Fibroblast of skin of left quadriceps (primary cell): ENCODE measurements around the gene CARD6.
A peak's percentile ranks its signal among the peaks of the same experiment; 100 is the strongest.
"Not testable (repeated sequence)": the region's sequence is repeated elsewhere in the genome, so short reads cannot be mapped to it uniquely, and the experiment has no call there.

ENCODE experiments used
- DNase-seq, 2 experiments: peaks; one replicate each; pipeline ENCODE4 v3.0.0-alpha.2; 2013; ENCODE audit warnings: low read depth in 2 of 2

Gene CARD6, protein sequence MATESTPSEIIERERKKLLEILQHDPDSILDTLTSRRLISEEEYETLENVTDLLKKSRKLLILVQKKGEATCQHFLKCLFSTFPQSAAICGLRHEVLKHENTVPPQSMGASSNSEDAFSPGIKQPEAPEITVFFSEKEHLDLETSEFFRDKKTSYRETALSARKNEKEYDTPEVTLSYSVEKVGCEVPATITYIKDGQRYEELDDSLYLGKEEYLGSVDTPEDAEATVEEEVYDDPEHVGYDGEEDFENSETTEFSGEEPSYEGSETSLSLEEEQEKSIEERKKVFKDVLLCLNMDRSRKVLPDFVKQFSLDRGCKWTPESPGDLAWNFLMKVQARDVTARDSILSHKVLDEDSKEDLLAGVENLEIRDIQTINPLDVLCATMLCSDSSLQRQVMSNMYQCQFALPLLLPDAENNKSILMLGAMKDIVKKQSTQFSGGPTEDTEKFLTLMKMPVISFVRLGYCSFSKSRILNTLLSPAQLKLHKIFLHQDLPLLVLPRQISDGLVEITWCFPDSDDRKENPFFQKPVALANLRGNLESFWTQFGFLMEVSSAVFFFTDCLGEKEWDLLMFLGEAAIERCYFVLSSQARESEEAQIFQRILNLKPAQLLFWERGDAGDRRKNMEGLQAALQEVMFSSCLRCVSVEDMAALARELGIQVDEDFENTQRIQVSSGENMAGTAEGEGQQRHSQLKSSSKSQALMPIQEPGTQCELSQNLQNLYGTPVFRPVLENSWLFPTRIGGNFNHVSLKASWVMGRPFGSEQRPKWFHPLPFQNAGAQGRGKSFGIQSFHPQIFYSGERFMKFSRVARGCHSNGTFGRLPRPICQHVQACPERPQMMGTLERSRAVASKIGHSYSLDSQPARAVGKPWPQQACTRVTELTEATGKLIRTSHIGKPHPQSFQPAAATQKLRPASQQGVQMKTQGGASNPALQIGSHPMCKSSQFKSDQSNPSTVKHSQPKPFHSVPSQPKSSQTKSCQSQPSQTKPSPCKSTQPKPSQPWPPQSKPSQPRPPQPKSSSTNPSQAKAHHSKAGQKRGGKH

DNA sequence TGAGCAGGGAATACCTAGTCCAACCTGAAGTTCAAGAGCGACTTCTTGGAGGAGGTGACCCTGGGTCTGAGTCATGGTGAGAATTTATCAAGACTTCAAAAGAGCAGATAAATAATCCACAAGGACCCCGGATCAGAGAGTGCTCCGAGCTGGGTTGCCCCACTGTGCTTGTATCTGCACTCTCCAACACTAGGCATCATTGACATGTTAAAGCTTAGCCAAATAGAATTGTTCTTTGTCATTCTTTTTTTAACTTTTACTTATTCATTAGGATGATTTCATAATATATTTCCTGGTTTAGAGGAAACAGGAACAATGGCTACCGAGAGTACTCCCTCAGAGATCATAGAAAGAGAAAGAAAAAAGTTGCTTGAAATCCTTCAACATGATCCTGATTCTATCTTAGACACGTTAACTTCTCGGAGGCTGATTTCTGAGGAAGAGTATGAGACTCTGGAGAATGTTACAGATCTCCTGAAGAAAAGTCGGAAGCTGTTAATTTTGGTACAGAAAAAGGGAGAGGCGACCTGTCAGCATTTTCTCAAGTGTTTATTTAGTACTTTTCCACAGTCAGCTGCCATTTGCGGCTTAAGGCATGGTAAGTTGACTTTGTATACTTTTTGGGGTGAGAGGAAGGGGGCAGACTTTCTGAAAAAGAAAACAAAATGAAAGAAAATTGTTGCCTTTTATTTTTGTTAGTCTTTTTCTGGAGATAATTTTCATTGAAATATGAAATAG lies at the start of gene CARD6:
Gene CARD6 (plus strand): TSS at position 300 of the 738 bp plus-strand sequence. CDS start 16 bp downstream, at position 316.
- no peak for DNase-seq

DNA sequence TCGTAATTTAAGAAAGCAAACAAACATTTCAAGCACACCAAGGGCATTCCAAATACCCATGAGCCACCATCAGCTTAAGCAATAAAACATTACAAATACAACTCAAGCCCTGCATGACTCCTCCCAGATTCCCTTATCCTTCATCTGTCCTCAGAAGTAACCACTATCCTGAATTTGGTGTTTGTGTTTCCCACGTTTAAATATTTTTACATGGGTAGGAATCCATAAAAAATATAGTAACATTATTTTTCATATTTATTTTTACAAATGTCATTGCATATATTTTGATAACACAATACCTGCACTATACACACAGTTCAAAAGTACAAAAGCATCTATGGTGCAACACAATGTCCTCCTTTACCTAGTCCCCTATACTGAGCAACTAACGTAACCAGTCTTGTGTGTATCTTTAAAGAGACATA lies 49.4 kb upstream of the CARD6 start:
- no peak for DNase-seq

DNA sequence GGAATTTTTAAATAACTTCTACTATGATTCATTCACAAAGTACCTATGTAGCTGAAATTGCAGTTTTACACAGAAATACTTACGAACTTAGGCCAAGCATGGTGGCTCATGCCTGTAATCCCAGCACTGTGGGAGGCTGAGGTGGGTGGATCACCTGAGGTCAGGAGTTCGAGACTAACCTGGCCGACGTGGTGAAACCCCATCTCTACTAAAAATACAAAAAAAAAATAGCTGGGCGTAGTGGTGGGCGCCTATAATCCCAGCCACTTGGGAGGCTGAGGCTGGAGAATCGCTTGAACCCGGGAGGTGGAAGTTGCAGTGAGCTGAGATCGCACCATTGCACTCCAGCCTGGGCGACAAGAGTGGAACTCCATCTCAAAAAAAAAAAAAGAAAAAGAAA lies 48.5 kb upstream of the CARD6 start:
- DNase-seq, result not testable (repeated sequence)

GRCh38 chr5:40794340-40794739 lies 46.8 kb upstream of the CARD6 start:
- DNase-seq, result not testable (repeated sequence)

GRCh38 chr5:40794877-40795276 lies 46.3 kb upstream of the CARD6 start:
- not testable (repeated sequence) for DNase-seq

DNA sequence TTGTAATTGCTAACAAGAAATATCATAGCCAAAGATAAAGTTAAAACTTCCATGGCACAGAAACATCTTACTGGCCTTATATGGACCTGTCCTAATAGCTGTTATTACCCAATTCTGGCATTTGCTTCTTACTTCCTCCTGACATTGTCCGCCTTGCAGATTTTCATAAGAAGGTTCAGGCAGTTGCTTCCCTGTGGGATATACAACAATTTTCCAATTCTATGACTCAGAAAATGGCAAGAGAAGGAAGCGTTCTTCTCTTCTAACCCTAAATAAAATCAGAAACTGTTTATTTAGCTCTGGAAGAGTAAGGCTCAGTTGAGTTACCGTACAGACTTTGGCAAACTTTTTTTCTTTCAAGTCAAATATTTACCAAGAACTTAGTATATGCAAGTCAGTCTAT lies 44.7 kb upstream of the CARD6 start:
- no peak for DNase-seq

- DNase-seq, result no peak
Measured at GRCh38 chr5:40797273-40798011, 43.7 kb upstream of the CARD6 start.

DNA sequence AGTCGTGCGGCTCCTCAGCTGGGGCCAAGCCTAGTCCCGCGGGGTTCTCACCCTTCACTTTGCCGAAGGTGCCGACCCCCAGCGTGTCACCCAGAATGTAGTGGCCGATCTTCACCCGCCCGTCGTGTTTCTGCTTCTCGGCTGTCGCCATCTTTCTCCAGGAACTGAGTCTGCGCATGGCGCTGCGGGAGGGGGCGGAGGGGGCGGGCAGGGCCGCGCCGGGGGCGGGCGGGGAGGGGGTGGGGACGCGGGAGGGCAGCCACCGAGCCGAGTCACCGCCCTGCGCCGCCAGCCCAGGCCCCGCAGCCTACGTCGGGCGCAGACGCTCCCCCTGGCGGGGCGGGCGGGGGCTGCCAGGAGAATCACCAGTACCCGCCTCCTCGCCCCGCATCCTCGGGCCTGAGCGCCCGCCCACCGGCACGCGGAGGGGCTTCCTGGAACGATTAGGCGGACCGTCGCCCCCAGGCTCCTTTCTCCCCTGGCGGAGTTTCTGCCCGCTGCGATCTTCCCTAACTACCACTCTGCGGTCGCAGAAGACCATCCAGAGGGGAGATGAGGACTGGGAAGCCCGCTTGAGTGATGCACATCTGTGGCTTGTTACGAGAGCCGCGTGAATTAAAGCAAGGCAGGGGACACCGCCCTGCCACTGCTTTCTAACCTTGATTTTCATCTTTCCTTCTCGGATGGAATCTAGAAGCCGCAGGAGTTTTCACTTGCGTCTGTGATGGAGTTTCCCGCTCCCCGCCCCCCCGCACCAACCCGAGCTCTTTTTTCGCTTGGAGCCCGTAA lies 43.0 kb upstream of the CARD6 start, which contains the start of gene PRKAA1:
Gene PRKAA1 (minus strand): TSS at position 363 of the 789 bp plus-strand sequence. CDS start 185 bp downstream, at position 178.
- DNase-seq, result peak; percentile 71 to 75

- DNase-seq, result no peak
Measured at GRCh38 chr5:40798801-40799210, 42.4 kb upstream of the CARD6 start.

GRCh38 chr5:40799258-40799657 lies 41.9 kb upstream of the CARD6 start:
- no peak for DNase-seq

DNA sequence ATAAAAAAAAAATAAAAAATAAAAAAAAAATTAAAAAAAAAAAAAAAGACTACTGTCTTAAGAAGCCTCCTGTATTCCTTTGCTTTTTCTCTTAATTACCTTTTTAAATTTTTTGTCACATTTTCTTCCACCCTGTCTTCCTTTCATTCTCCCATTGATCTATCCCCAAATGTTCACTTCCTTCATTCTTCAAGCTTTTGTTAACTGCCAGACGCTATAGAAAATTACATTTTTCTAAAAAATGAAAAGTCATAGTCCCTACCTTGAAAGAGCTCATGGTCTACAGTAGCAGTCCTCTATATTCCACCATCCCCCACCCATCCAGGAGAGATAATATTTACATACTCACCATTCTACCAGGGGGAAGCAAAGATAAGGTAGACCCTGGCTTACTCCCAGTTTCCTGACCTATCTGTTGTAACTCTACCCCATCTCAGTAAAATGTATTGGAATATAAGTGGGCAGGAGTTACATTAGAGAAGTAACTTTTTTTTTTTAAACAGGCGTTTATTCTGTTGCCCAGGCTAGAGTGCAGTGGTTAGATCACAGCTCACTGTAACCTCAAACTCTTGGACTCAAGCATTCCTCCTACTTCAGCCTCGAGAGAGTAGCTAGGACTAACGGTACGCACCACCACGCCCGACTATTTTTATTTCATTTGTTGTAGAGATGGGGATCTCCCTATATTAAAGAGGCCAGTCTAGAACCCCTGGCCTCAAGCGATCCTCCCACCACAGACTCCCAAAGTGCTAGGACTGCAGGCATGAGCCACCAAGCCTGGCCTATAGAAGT lies 39.2 kb upstream of the CARD6 start:
- no peak for DNase-seq

GRCh38 chr5:40812125-40812524 lies 29.0 kb upstream of the CARD6 start:
- DNase-seq, result no peak

DNA sequence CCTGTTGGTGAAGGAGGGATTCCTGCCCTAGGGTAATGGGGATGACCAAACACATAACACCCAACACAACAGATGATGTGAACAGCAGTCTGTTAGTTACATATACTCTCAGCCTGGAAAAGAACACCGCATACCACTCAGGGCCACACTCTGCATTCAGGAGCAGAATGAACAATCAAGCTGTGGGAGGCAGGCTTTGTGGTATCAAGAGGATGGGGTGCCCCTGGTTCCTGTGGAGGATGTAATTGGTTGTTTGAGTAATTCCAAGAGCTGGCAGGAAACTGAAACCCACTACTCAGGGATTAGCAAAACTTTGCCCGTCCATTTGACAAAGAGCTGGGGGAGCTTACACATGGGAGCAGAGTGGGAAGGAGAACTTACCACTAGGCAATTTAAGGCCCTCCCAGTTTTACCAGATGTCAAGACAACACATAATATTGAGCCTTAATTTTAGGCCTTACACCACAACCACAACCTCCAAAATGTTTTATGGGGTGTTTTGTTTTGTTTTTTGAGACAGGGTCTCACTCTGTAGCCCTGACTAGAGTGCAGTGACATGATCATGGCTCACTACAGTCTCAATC lies 27.4 kb upstream of the CARD6 start:
- DNase-seq, result no peak

- no peak for DNase-seq
Measured at GRCh38 chr5:40823459-40823858, 17.7 kb upstream of the CARD6 start.

DNA sequence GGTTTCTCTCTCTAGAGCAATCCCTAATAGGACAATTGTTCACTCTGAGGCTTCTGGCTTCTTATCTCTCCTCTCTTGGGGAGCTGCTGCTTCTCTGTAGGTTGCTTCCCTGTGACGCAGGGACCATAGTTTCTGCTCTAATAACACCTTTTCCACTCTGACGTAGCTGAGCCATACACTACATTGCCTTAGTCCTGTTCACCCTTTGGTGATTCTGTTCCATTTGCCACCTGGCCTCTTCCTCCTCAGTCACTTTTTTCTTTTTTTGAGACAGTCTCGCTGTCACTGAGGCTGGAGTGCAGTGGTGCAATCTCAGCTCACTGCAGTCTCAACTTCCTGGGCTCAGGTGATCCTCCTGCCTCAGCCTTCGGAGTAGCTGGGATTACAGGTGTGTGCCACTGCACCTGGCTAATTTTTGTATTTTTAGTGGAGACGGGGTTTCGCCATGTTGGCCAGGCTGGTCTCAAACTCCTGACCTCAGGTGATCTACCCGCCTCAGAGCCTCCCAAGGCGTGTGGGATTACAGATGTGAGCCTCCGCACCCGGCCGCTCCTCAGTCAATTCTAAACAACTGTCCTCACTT lies 15.6 kb upstream of the CARD6 start:
- not testable (repeated sequence) for DNase-seq

DNA sequence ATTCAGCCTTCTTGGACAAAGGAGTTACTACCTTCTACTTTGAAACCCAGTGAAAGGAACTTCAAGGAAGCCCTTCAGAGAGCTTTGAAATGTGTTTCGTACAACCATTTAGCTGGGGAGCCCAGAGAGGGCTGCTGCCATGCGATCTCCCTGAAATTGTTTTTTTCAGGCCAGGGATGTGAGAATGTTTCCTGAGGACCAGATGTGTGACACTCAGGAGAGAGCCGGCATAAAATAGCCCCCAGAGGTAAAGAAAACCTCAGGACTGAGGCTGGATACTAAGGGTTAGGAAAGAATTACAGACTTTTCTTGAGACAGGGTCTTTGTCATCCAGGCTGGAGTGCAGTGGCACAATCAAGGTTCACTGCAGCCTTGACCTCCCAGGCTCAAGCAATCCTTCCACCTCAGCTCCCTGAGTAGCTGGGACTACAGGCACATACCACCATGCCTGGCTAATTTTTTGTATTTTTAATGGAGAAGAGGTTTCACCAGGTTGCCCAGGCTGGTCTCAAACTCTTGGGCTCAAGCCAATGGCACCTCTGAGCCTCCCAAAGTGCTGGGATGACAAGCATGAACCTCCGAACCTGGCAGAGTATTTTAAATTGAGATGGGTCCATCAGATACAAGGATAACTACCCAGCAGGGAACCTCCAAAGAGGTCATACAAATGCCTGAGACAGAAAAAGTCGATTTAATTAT lies 14.5 kb upstream of the CARD6 start:
- no peak for DNase-seq

GRCh38 chr5:40827188-40827977 lies 13.8 kb upstream of the CARD6 start:
- no peak for DNase-seq
